Panc1 (cell line): ENCODE measurements around the gene PIBF1.

ENCODE experiments used
- CTCF ChIP-seq: fragments of 450-650 bp; IDR thresholded peaks from 2 replicates; pipeline ENCODE4 v1.5.1; 2017; ENCODE audit warnings: mild to moderate bottlenecking
- POLR2AphosphoS5 ChIP-seq: IDR thresholded peaks from 2 replicates; pipeline ENCODE4 v1.6.1; 2012; ENCODE audit warnings: mild to moderate bottlenecking, low read depth, low read length, moderate library complexity
- SIN3A ChIP-seq: IDR thresholded peaks from 2 replicates; pipeline ENCODE4 v1.6.1; 2012; ENCODE audit warnings: low read depth, mild to moderate bottlenecking, low read length, moderate library complexity, borderline replicate concordance; ENCODE audit not compliant: insufficient read depth
- TCF7L2 ChIP-seq: IDR thresholded peaks from 2 replicates; pipeline ENCODE4 v1.6.1; 2011; ENCODE audit warnings: mild to moderate bottlenecking, low read depth, low read length, inconsistent platforms
- TF ChIP-seq, protein P1 (sequence below), 2 experiments: IDR thresholded peaks; 2 replicates each; pipeline ENCODE4 v1.6.1; 2011 to 2012; ENCODE audit warnings: low read depth in 2 of 2, control low read depth in 1 of 2, low read length in 1 of 2, mild to moderate bottlenecking in 1 of 2, moderate library complexity in 1 of 2; ENCODE audit not compliant: insufficient read depth in 1 of 2

DNA sequence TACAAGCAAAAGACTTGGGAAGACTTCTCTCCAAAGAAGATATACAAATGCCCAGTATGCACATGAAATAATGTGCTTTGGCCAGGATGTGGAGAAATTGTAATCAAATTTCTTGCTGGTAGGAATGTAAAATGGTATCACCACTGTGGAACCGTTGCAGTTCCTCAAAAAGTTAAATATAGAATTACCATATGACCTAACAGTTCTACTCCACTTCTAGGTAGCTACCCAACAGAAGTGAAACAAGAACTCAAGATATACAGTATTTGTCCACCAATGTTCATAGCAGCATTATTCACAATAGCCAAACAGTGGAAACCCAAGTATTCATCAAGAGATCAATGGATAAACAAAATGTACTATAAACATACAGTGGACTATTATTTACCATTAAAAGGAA is 181.8 kb downstream of the PIBF1 start:
- TF ChIP-seq, protein P1, sequence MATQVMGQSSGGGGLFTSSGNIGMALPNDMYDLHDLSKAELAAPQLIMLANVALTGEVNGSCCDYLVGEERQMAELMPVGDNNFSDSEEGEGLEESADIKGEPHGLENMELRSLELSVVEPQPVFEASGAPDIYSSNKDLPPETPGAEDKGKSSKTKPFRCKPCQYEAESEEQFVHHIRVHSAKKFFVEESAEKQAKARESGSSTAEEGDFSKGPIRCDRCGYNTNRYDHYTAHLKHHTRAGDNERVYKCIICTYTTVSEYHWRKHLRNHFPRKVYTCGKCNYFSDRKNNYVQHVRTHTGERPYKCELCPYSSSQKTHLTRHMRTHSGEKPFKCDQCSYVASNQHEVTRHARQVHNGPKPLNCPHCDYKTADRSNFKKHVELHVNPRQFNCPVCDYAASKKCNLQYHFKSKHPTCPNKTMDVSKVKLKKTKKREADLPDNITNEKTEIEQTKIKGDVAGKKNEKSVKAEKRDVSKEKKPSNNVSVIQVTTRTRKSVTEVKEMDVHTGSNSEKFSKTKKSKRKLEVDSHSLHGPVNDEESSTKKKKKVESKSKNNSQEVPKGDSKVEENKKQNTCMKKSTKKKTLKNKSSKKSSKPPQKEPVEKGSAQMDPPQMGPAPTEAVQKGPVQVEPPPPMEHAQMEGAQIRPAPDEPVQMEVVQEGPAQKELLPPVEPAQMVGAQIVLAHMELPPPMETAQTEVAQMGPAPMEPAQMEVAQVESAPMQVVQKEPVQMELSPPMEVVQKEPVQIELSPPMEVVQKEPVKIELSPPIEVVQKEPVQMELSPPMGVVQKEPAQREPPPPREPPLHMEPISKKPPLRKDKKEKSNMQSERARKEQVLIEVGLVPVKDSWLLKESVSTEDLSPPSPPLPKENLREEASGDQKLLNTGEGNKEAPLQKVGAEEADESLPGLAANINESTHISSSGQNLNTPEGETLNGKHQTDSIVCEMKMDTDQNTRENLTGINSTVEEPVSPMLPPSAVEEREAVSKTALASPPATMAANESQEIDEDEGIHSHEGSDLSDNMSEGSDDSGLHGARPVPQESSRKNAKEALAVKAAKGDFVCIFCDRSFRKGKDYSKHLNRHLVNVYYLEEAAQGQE (IDR thresholded peaks at IDR 0.05; ENCODE audit: insufficient read depth in 1 of 2, low read depth in 2 of 2, low read length in 1 of 2), result no peak
- no peak for TF ChIP-seq TCF7L2
- no peak for TF ChIP-seq CTCF
- TF ChIP-seq SIN3A, result no peak
- TF ChIP-seq POLR2AphosphoS5, result no peak
